Panc1 (cell line): ENCODE measurements around the gene NRG2. TPM values are rescaled to one million over a fixed set of nuclear protein-coding genes. Genes with fewer than 3 reads are reported as not detected.
A peak's percentile ranks its signal among the peaks of the same experiment; 100 is the strongest.

Experiments used
- ATAC-seq: fragments of 200-7000 bp; cut with Tn5 transposase; 2 replicates; pipeline ENCODE4 v1.9.1; 2020; ENCODE audit warnings: mild to moderate bottlenecking, moderate library complexity
- BruUV-seq: library from RNA; stranded (reverse); fragments of 400-500 nt; replicated peaks from 2 replicates; lab custom pipeline; 2021; lab: Mats Ljungman, UMichigan
- CTCF ChIA-PET: fragments of 300-600 bp; sonication (Branson Sonifier 250); formaldehyde crosslinking; loops from one replicate; lab custom pipeline; 2022; ENCODE audit warnings: antibody characterized with exemption; lab: Charles Lee
- POLR2A ChIA-PET: fragments of 300-600 bp; sonication (Branson Sonifier 250); formaldehyde crosslinking; loops from one replicate; lab custom pipeline; 2022; ENCODE audit warnings: antibody characterized with exemption; lab: Charles Lee
- DNase-seq: peaks from one replicate; pipeline ENCODE4 v3.0.0-alpha.2; 2010; ENCODE audit warnings: low read depth, low spot score
- H3K27ac ChIP-seq: 2 replicates; pipeline ENCODE4 v1.5.1; 2011; ENCODE audit warnings: mild to moderate bottlenecking, low read length, inconsistent platforms
- H3K27me3 ChIP-seq: fragments of 200-500 bp; sonication (Bioruptor generic); 2 replicates; pipeline ENCODE4 v1.6.0; 2014; ENCODE audit warnings: low read length, inconsistent platforms; ENCODE audit not compliant: control insufficient read depth, insufficient read depth
- H3K36me3 ChIP-seq: fragments of 200-500 bp; sonication (Bioruptor generic); 2 replicates; pipeline ENCODE4 v1.5.1; 2014; ENCODE audit warnings: inconsistent platforms, mild to moderate bottlenecking, low read length, moderate library complexity; ENCODE audit not compliant: control insufficient read depth, insufficient read depth
- H3K4me1 ChIP-seq: 2 replicates; pipeline ENCODE4 v1.5.1; 2011; ENCODE audit warnings: inconsistent platforms, mild to moderate bottlenecking, low read length, moderate library complexity; ENCODE audit not compliant: control insufficient read depth, insufficient read depth
- H3K4me3 ChIP-seq, 2 experiments: 2 replicates each; pipeline ENCODE4 v1.5.1; 2011 to 2012; ENCODE audit warnings: low read depth in 2 of 2, low read length in 2 of 2, mild to moderate bottlenecking in 2 of 2, inconsistent platforms in 1 of 2, moderate library complexity in 1 of 2
- H3K9me3 ChIP-seq: fragments of 200-500 bp; sonication (Bioruptor generic); 2 replicates; pipeline ENCODE4 v1.5.1; 2014; ENCODE audit warnings: low read depth, mild to moderate bottlenecking, inconsistent platforms, low read length, moderate library complexity; ENCODE audit not compliant: control insufficient read depth, insufficient read depth
- POLR2AphosphoS5 ChIP-seq: IDR thresholded peaks from 2 replicates; pipeline ENCODE4 v1.6.1; 2012; ENCODE audit warnings: mild to moderate bottlenecking, low read depth, low read length, moderate library complexity
- SIN3A ChIP-seq: IDR thresholded peaks from 2 replicates; pipeline ENCODE4 v1.6.1; 2012; ENCODE audit warnings: low read depth, mild to moderate bottlenecking, low read length, moderate library complexity, borderline replicate concordance; ENCODE audit not compliant: insufficient read depth
- TCF7L2 ChIP-seq: IDR thresholded peaks from 2 replicates; pipeline ENCODE4 v1.6.1; 2011; ENCODE audit warnings: mild to moderate bottlenecking, low read depth, low read length, inconsistent platforms
- in situ Hi-C: cut with HindIII; loops from 2 replicates; pipeline ENCODE4 v1.10.0; 2016; ENCODE audit warnings: low sequenced_read_pairs, low pct_unique_long_range_greater_than_20kb
- intact Hi-C: fragments of 100-400 bp; cut with micrococcal nuclease; formaldehyde crosslinking; loops from one replicate; pipeline ENCODE4 v1.10.0; 2022; ENCODE audit not compliant: unreplicated experiment
- total RNA-seq: library from RNA; stranded (reverse); gene quantifications from one replicate; pipeline ENCODE4 v1.2.1, GENCODE V29; 2021; ENCODE audit not compliant: unreplicated experiment
- TF ChIP-seq, protein P1 (sequence below): fragments of 450-650 bp; IDR thresholded peaks from 2 replicates; pipeline ENCODE4 v1.5.1; 2017; ENCODE audit warnings: mild to moderate bottlenecking
- TF ChIP-seq, protein P2 (sequence below), 2 experiments: IDR thresholded peaks; 2 replicates each; pipeline ENCODE4 v1.6.1; 2011 to 2012; ENCODE audit warnings: low read depth in 2 of 2, control low read depth in 1 of 2, low read length in 1 of 2, mild to moderate bottlenecking in 1 of 2, moderate library complexity in 1 of 2; ENCODE audit not compliant: insufficient read depth in 1 of 2

The NRG2 gene
- total RNA-seq, 1 experiment from 2014 or later: 20.2 TPM

- H3K4me3 ChIP-seq: no peak overlapping the region
- H3K4me1 ChIP-seq: no peaks in the 10 kb centered on the region
- no peaks in the 10 kb centered on the region for H3K9me3 ChIP-seq
- no peaks in the 10 kb centered on the region for H3K27me3 ChIP-seq
- ATAC-seq: 0 out of 2 replicates have a peak, but pooled peaks have one; percentile 43
- no peak for TF ChIP-seq SIN3A
- TF ChIP-seq, protein P1, sequence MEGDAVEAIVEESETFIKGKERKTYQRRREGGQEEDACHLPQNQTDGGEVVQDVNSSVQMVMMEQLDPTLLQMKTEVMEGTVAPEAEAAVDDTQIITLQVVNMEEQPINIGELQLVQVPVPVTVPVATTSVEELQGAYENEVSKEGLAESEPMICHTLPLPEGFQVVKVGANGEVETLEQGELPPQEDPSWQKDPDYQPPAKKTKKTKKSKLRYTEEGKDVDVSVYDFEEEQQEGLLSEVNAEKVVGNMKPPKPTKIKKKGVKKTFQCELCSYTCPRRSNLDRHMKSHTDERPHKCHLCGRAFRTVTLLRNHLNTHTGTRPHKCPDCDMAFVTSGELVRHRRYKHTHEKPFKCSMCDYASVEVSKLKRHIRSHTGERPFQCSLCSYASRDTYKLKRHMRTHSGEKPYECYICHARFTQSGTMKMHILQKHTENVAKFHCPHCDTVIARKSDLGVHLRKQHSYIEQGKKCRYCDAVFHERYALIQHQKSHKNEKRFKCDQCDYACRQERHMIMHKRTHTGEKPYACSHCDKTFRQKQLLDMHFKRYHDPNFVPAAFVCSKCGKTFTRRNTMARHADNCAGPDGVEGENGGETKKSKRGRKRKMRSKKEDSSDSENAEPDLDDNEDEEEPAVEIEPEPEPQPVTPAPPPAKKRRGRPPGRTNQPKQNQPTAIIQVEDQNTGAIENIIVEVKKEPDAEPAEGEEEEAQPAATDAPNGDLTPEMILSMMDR: no peak
- TF ChIP-seq TCF7L2: no peak
- TF ChIP-seq POLR2AphosphoS5: no peak
- TF ChIP-seq, protein P2, sequence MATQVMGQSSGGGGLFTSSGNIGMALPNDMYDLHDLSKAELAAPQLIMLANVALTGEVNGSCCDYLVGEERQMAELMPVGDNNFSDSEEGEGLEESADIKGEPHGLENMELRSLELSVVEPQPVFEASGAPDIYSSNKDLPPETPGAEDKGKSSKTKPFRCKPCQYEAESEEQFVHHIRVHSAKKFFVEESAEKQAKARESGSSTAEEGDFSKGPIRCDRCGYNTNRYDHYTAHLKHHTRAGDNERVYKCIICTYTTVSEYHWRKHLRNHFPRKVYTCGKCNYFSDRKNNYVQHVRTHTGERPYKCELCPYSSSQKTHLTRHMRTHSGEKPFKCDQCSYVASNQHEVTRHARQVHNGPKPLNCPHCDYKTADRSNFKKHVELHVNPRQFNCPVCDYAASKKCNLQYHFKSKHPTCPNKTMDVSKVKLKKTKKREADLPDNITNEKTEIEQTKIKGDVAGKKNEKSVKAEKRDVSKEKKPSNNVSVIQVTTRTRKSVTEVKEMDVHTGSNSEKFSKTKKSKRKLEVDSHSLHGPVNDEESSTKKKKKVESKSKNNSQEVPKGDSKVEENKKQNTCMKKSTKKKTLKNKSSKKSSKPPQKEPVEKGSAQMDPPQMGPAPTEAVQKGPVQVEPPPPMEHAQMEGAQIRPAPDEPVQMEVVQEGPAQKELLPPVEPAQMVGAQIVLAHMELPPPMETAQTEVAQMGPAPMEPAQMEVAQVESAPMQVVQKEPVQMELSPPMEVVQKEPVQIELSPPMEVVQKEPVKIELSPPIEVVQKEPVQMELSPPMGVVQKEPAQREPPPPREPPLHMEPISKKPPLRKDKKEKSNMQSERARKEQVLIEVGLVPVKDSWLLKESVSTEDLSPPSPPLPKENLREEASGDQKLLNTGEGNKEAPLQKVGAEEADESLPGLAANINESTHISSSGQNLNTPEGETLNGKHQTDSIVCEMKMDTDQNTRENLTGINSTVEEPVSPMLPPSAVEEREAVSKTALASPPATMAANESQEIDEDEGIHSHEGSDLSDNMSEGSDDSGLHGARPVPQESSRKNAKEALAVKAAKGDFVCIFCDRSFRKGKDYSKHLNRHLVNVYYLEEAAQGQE (IDR thresholded peaks at IDR 0.05; ENCODE audit: insufficient read depth in 1 of 2, low read depth in 2 of 2, low read length in 1 of 2): no peak
- no peak for DNase-seq
- no peaks in the 10 kb centered on the region for H3K36me3 ChIP-seq
- H3K27ac ChIP-seq: no peak overlapping the region
- no TSS peak for BruUV-seq
- in situ Hi-C loops: no loop called here
- ChIA-PET CTCF (no interaction called here), POLR2A (no interaction called here)
- intact Hi-C loops: no loop called here
These were observed 81.5 kb downstream of the NRG2 start for GRCh38 chr5:139961435-139962157.

- Histone ChIP-seq H3K27ac (no peak overlapping the region), H3K27me3 (no peaks in the 10 kb centered on the region), H3K4me3 (no peak overlapping the region), H3K4me1 (no peaks in the 10 kb centered on the region), H3K9me3 (no peaks in the 10 kb centered on the region), H3K36me3 (no peaks in the 10 kb centered on the region)
- no peak for ATAC-seq
- POLR2A ChIA-PET: no interaction called here
- in situ Hi-C loops: no loop called here
- TF ChIP-seq TCF7L2 (no peak), POLR2AphosphoS5 (no peak), SIN3A (no peak)
- TF ChIP-seq, protein P2 (IDR thresholded peaks at IDR 0.05; ENCODE audit: insufficient read depth in 1 of 2, low read depth in 2 of 2, low read length in 1 of 2): no peak
- TF ChIP-seq, protein P1: no peak
- no TSS peak for BruUV-seq
- intact Hi-C loops: no loop called here
- CTCF ChIA-PET: no interaction called here
- DNase-seq: no peak
These were observed 82.2 kb downstream of the NRG2 start for GRCh38 chr5:139960723-139961383.
